DOHH2 (cell line): Measurements from ENCODE around the gene MARF1.
"Not testable (repeated sequence)": the region's sequence is repeated elsewhere in the genome, so short reads cannot be mapped to it uniquely, and the experiment has no call there.

ENCODE experiments used
- H3F3A ChIP-seq: fragments of 200-600 bp; sonication (generic), shearing (Covaris generic); 2 replicates; pipeline ENCODE4 v1.6.0; 2016; ENCODE audit warnings: antibody characterized with exemption, mild to moderate bottlenecking; ENCODE audit not compliant: control insufficient read depth, insufficient read depth
- H3K27ac ChIP-seq: fragments of 200-600 bp; sonication (generic); 2 replicates; pipeline ENCODE4 v1.5.1; 2014; ENCODE audit warnings: low read depth, mild to moderate bottlenecking, low read length, moderate library complexity
- H3K27me3 ChIP-seq: fragments of 200-600 bp; sonication (generic); 2 replicates; pipeline ENCODE4 v1.6.1; 2014; ENCODE audit warnings: mild to moderate bottlenecking, low read length, mixed read lengths; ENCODE audit not compliant: control insufficient read depth
- H3K36me3 ChIP-seq: fragments of 200-600 bp; sonication (generic); 2 replicates; pipeline ENCODE4 v1.6.1; 2014; ENCODE audit warnings: mild to moderate bottlenecking, low read length, moderate library complexity, mixed read lengths; ENCODE audit not compliant: control insufficient read depth
- H3K4me1 ChIP-seq: fragments of 200-600 bp; sonication (generic); 2 replicates; pipeline ENCODE4 v1.6.1; 2014; ENCODE audit warnings: mild to moderate bottlenecking, low read length, mixed read lengths; ENCODE audit not compliant: control insufficient read depth
- H3K4me2 ChIP-seq: fragments of 200-600 bp; sonication (generic); 2 replicates; pipeline ENCODE4 v1.6.0; 2014; ENCODE audit warnings: mild to moderate bottlenecking, low read length, moderate library complexity
- H3K4me3 ChIP-seq: fragments of 200-600 bp; sonication (generic); 2 replicates; pipeline ENCODE4 v1.5.1; 2014; ENCODE audit warnings: mild to moderate bottlenecking, low read length, mixed read lengths
- H3K79me2 ChIP-seq: fragments of 200-600 bp; sonication (generic); 2 replicates; pipeline ENCODE4 v1.6.1; 2014; ENCODE audit warnings: mild to moderate bottlenecking, low read length, mixed read lengths; ENCODE audit not compliant: control insufficient read depth
- H3K9me2 ChIP-seq: fragments of 200-600 bp; sonication (generic); replicated peaks from 2 replicates; pipeline ENCODE4 v1.6.1; 2014; ENCODE audit warnings: mild to moderate bottlenecking, low read length, mixed read lengths; ENCODE audit not compliant: control insufficient read depth
- H3K9me3 ChIP-seq: fragments of 200-600 bp; sonication (generic); 2 replicates; pipeline ENCODE4 v1.6.1; 2014; ENCODE audit warnings: antibody characterized with exemption, low read length, mixed read lengths; ENCODE audit not compliant: control insufficient read depth, insufficient read depth
- H4K20me1 ChIP-seq: fragments of 200-600 bp; sonication (generic); 2 replicates; pipeline ENCODE4 v1.6.0; 2014; ENCODE audit warnings: low read depth, mild to moderate bottlenecking, antibody characterized with exemption, low read length, moderate library complexity; ENCODE audit not compliant: control insufficient read depth, insufficient read depth
- CTCF ChIP-seq: fragments of 200-600 bp; sonication (generic); IDR thresholded peaks from one replicate; pipeline ENCODE4 v1.5.1; 2014; ENCODE audit warnings: antibody characterized with exemption, mild to moderate bottlenecking, low read depth, low read length; ENCODE audit not compliant: poor library complexity, severe bottlenecking
- EZH2phosphoT487 ChIP-seq: fragments of 200-600 bp; sonication (generic); IDR thresholded peaks from 2 replicates; pipeline ENCODE4 v1.6.1; 2017; ENCODE audit warnings: borderline replicate concordance, mild to moderate bottlenecking, antibody characterized with exemption, low read length, moderate library complexity, mixed read lengths

The MARF1 gene

GRCh38 chr16:15576960-15577958, 65.7 kb downstream of the MARF1 start:
- no peak overlapping the region for H3K4me2 ChIP-seq
- H4K20me1 ChIP-seq = no peaks in the 10 kb centered on the region
- TF ChIP-seq EZH2phosphoT487 = no peak
- no peak for TF ChIP-seq CTCF
- no peaks in the 10 kb centered on the region for H3F3A ChIP-seq
- no peak overlapping the region for H3K4me3 ChIP-seq
- no peaks in the 10 kb centered on the region for H3K79me2 ChIP-seq
- H3K27me3 ChIP-seq = peaks cover 3% of the 10 kb centered on the region
- H3K27ac ChIP-seq = no peak overlapping the region
- no peaks in the 10 kb centered on the region for H3K9me2 ChIP-seq
- H3K4me1 ChIP-seq = peaks cover 6% of the 10 kb centered on the region
- H3K36me3 ChIP-seq = no peaks in the 10 kb centered on the region
- no peaks in the 10 kb centered on the region; the same call in 1 of the 2 replicates for H3K9me3 ChIP-seq

GRCh38 chr16:15575293-15576049, 67.5 kb downstream of the MARF1 start:
- no peaks in the 10 kb centered on the region for H3K9me2 ChIP-seq
- peaks cover 6% of the 10 kb centered on the region for H3K27me3 ChIP-seq
- H3K4me3 ChIP-seq = no peak overlapping the region
- no peak overlapping the region for H3K4me2 ChIP-seq
- H4K20me1 ChIP-seq = no peaks in the 10 kb centered on the region
- no peak overlapping the region for H3K27ac ChIP-seq
- H3K9me3 ChIP-seq = no peaks in the 10 kb centered on the region; the same call in 1 of the 2 replicates
- no peaks in the 10 kb centered on the region for H3F3A ChIP-seq
- peaks cover 17% of the 10 kb centered on the region for H3K4me1 ChIP-seq
- TF ChIP-seq CTCF = no peak
- no peaks in the 10 kb centered on the region for H3K36me3 ChIP-seq
- H3K79me2 ChIP-seq = no peaks in the 10 kb centered on the region

GRCh38 chr16:15574614-15574948, 68.4 kb downstream of the MARF1 start:
- no peak for TF ChIP-seq CTCF
- TF ChIP-seq EZH2phosphoT487 = no peak
- no peak overlapping the region for H3K27ac ChIP-seq
- no peaks in the 10 kb centered on the region for H3K36me3 ChIP-seq
- no peaks in the 10 kb centered on the region for H3K79me2 ChIP-seq
- no peaks in the 10 kb centered on the region for H3F3A ChIP-seq
- H3K4me2 ChIP-seq = no peak overlapping the region
- H3K9me2 ChIP-seq = no peaks in the 10 kb centered on the region
- no peaks in the 10 kb centered on the region for H4K20me1 ChIP-seq
- H3K4me1 ChIP-seq = peaks cover 17% of the 10 kb centered on the region
- H3K9me3 ChIP-seq = no peaks in the 10 kb centered on the region; the same call in 1 of the 2 replicates
- H3K27me3 ChIP-seq = peaks cover 6% of the 10 kb centered on the region
- no peak overlapping the region for H3K4me3 ChIP-seq

GRCh38 chr16:15573896-15574613, 68.9 kb downstream of the MARF1 start:
- not testable (repeated sequence) for H3K4me3 ChIP-seq, H3K4me2 ChIP-seq, H3K9me3 ChIP-seq, H3K9me2 ChIP-seq, H3K27ac ChIP-seq, H3K27me3 ChIP-seq, H3F3A ChIP-seq, H3K79me2 ChIP-seq, H3K36me3 ChIP-seq, H4K20me1 ChIP-seq
- peaks cover 17% of the 10 kb centered on the region for H3K4me1 ChIP-seq
